ENCODE results near the gene ATP9B.

DNA sequence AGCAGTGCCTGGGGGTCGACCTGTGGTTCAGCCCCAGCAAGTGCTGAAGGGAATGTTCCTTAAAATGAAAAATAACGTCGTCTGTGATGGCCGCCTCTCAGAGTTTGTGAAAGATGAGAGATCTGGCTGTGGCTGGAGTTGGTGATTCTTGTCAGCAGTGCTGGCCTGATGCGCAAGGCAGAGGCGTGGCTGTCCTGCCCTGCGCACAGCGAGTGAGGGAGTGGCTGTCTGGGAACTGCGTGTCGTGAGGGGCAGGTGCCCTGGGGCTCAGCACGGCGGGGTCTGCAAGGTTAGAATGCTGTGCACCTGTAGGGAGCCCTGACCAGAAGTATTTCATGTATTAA, 335.3 kb downstream of the ATP9B start:
- TF ChIP-seq, protein P1, sequence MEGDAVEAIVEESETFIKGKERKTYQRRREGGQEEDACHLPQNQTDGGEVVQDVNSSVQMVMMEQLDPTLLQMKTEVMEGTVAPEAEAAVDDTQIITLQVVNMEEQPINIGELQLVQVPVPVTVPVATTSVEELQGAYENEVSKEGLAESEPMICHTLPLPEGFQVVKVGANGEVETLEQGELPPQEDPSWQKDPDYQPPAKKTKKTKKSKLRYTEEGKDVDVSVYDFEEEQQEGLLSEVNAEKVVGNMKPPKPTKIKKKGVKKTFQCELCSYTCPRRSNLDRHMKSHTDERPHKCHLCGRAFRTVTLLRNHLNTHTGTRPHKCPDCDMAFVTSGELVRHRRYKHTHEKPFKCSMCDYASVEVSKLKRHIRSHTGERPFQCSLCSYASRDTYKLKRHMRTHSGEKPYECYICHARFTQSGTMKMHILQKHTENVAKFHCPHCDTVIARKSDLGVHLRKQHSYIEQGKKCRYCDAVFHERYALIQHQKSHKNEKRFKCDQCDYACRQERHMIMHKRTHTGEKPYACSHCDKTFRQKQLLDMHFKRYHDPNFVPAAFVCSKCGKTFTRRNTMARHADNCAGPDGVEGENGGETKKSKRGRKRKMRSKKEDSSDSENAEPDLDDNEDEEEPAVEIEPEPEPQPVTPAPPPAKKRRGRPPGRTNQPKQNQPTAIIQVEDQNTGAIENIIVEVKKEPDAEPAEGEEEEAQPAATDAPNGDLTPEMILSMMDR (IDR thresholded peaks at IDR 0.05 in 8 of 11, conservative IDR thresholded peaks at IDR 0.05 in 3 of 11) = no peak
- TF ChIP-seq POLR2AphosphoS5 (IDR thresholded peaks at IDR 0.05) = peak in 1 of 3 donors; percentile 57

Data from spleen (tissue), 7 donors.